Measurements from ENCODE around the gene CNTN4. TPM values are rescaled to one million over a fixed set of nuclear protein-coding genes. Genes with fewer than 3 reads are reported as not detected.

Gene CNTN4
- total and polyA plus RNA-seq, 4 donors, result 15.8 to 228 (median 41.2) TPM

GRCh38 chr3:2130726-2131125, 32.1 kb downstream of the CNTN4 start:
- H3K27me3 ChIP-seq (ENCODE audit: control insufficient read depth in 1 of 2, insufficient read depth in 2 of 2, low read length in 1 of 2), result no peaks in the 10 kb centered on the region
- H3K27ac ChIP-seq (ENCODE audit: low read depth in 1 of 2, low read length in 2 of 2), result no peak overlapping the region
- DNase-seq (no peak), ATAC-seq (ENCODE audit: low FRiP score) (no peak)
- intact Hi-C loops (cut with DNase I), result no loop called here
- peaks cover 0 to 2% of the 10 kb centered on the region in 2 donors for H3K4me1 ChIP-seq (ENCODE audit: control insufficient read depth in 1 of 2, insufficient read depth in 2 of 2, low read length in 2 of 2)
- H3K9me3 ChIP-seq (ENCODE audit: control insufficient read depth, low read length), result no peaks in the 10 kb centered on the region
- no peak overlapping the region for H3K4me3 ChIP-seq (ENCODE audit: low read length in 2 of 2)
- 47 to 51% methylated on average over 2 of the region's 2 CpGs for WGBS, 2 donors
- H3K36me3 ChIP-seq (ENCODE audit: control insufficient read depth in 1 of 2, insufficient read depth in 2 of 2, low read length in 1 of 2), result no peaks in the 10 kb centered on the region

GRCh38 chr3:2133146-2133545, 34.5 kb downstream of the CNTN4 start:
- H3K27ac ChIP-seq (ENCODE audit: low read depth in 1 of 2, low read length in 2 of 2), result no peak overlapping the region
- ATAC-seq (ENCODE audit: low FRiP score) (no peak), DNase-seq (no peak)
- H3K4me1 ChIP-seq (ENCODE audit: control insufficient read depth in 1 of 2, insufficient read depth in 2 of 2, low read length in 2 of 2), result peaks cover 0 to 2% of the 10 kb centered on the region in 2 donors
- H3K36me3 ChIP-seq (ENCODE audit: control insufficient read depth in 1 of 2, insufficient read depth in 2 of 2, low read length in 1 of 2), result no peaks in the 10 kb centered on the region
- no peaks in the 10 kb centered on the region for H3K9me3 ChIP-seq (ENCODE audit: control insufficient read depth, low read length)
- H3K4me3 ChIP-seq (ENCODE audit: low read length in 2 of 2), result no peak overlapping the region
- intact Hi-C loops (cut with DNase I), result no loop called here
- no peaks in the 10 kb centered on the region for H3K27me3 ChIP-seq (ENCODE audit: control insufficient read depth in 1 of 2, insufficient read depth in 2 of 2, low read length in 1 of 2)

- no peak overlapping the region for H3K27ac ChIP-seq (ENCODE audit: low read depth in 1 of 2, low read length in 2 of 2)
- DNase-seq (no peak), ATAC-seq (ENCODE audit: low FRiP score) (no peak)
- H3K9me3 ChIP-seq (ENCODE audit: control insufficient read depth, low read length), result no peaks in the 10 kb centered on the region
- no peaks in the 10 kb centered on the region for H3K36me3 ChIP-seq (ENCODE audit: control insufficient read depth in 1 of 2, insufficient read depth in 2 of 2, low read length in 1 of 2)
- no peaks in the 10 kb centered on the region for H3K27me3 ChIP-seq (ENCODE audit: control insufficient read depth in 1 of 2, insufficient read depth in 2 of 2, low read length in 1 of 2)
- peaks cover 0 to 2% of the 10 kb centered on the region in 2 donors for H3K4me1 ChIP-seq (ENCODE audit: control insufficient read depth in 1 of 2, insufficient read depth in 2 of 2, low read length in 2 of 2)
- intact Hi-C loops (cut with DNase I), result no loop called here
- no peak overlapping the region for H3K4me3 ChIP-seq (ENCODE audit: low read length in 2 of 2)
- 89 to 91% methylated on average over 5 of the region's 5 CpGs for WGBS, 2 donors
Measured at GRCh38 chr3:2137651-2138050, 39.0 kb downstream of the CNTN4 start.

- DNase-seq, result no peak
- H3K9me3 ChIP-seq (ENCODE audit: control insufficient read depth, low read length), result no peaks in the 10 kb centered on the region
- no peak overlapping the region for H3K27ac ChIP-seq (ENCODE audit: low read depth in 1 of 2, low read length in 2 of 2)
- no peak for ATAC-seq (ENCODE audit: low FRiP score)
- intact Hi-C loops (cut with DNase I), result no loop called here
- H3K4me1 ChIP-seq (ENCODE audit: control insufficient read depth in 1 of 2, insufficient read depth in 2 of 2, low read length in 2 of 2), result peaks cover 1 to 2% of the 10 kb centered on the region in 2 donors
- H3K36me3 ChIP-seq (ENCODE audit: control insufficient read depth in 1 of 2, insufficient read depth in 2 of 2, low read length in 1 of 2), result no peaks in the 10 kb centered on the region
- 87 to 93% methylated on average over 1 of the region's 1 CpG for WGBS, 2 donors
- no peaks in the 10 kb centered on the region for H3K27me3 ChIP-seq (ENCODE audit: control insufficient read depth in 1 of 2, insufficient read depth in 2 of 2, low read length in 1 of 2)
- no peak overlapping the region for H3K4me3 ChIP-seq (ENCODE audit: low read length in 2 of 2)
Measured at GRCh38 chr3:2141482-2141881, 42.8 kb downstream of the CNTN4 start.

GRCh38 chr3:2148561-2149340, 50.1 kb downstream of the CNTN4 start:
- Histone ChIP-seq H3K9me3 (ENCODE audit: control insufficient read depth, low read length) (no peaks in the 10 kb centered on the region), H3K4me1 (ENCODE audit: control insufficient read depth in 1 of 2, insufficient read depth in 2 of 2, low read length in 2 of 2) (no peaks in the 10 kb centered on the region), H3K4me3 (ENCODE audit: low read length in 2 of 2) (no peak overlapping the region), H3K27ac (ENCODE audit: low read depth in 1 of 2, low read length in 2 of 2) (no peak overlapping the region), H3K27me3 (ENCODE audit: control insufficient read depth in 1 of 2, insufficient read depth in 2 of 2, low read length in 1 of 2) (no peaks in the 10 kb centered on the region), H3K36me3 (ENCODE audit: control insufficient read depth in 1 of 2, insufficient read depth in 2 of 2, low read length in 1 of 2) (no peaks in the 10 kb centered on the region)
- DNase-seq (no peak), ATAC-seq (ENCODE audit: low FRiP score) (no peak)
- intact Hi-C loops (cut with DNase I), result no loop called here
- WGBS, 2 donors, result 82 to 88% methylated on average over 10 of the region's 10 CpGs

- 96 to 98% methylated on average over 2 of the region's 2 CpGs for WGBS, 2 donors
- ATAC-seq (ENCODE audit: low FRiP score) (no peak), DNase-seq (no peak)
- no peaks in the 10 kb centered on the region for H3K27me3 ChIP-seq (ENCODE audit: control insufficient read depth in 1 of 2, insufficient read depth in 2 of 2, low read length in 1 of 2)
- no peak overlapping the region for H3K27ac ChIP-seq (ENCODE audit: low read depth in 1 of 2, low read length in 2 of 2)
- H3K36me3 ChIP-seq (ENCODE audit: control insufficient read depth in 1 of 2, insufficient read depth in 2 of 2, low read length in 1 of 2), result no peaks in the 10 kb centered on the region
- H3K9me3 ChIP-seq (ENCODE audit: control insufficient read depth, low read length), result no peaks in the 10 kb centered on the region
- no peak overlapping the region for H3K4me3 ChIP-seq (ENCODE audit: low read length in 2 of 2)
- no peaks in the 10 kb centered on the region for H3K4me1 ChIP-seq (ENCODE audit: control insufficient read depth in 1 of 2, insufficient read depth in 2 of 2, low read length in 2 of 2)
- intact Hi-C loops (cut with DNase I), result no loop called here
Measured at GRCh38 chr3:2153053-2153452, 54.4 kb downstream of the CNTN4 start.

- WGBS, 2 donors, result 75 to 76% methylated on average over 5 of the region's 5 CpGs
- H3K36me3 ChIP-seq (ENCODE audit: control insufficient read depth in 1 of 2, insufficient read depth in 2 of 2, low read length in 1 of 2), result no peaks in the 10 kb centered on the region
- H3K27me3 ChIP-seq (ENCODE audit: control insufficient read depth in 1 of 2, insufficient read depth in 2 of 2, low read length in 1 of 2), result no peaks in the 10 kb centered on the region
- peaks cover 0 to 3% of the 10 kb centered on the region in 2 donors for H3K4me1 ChIP-seq (ENCODE audit: control insufficient read depth in 1 of 2, insufficient read depth in 2 of 2, low read length in 2 of 2)
- DNase-seq (no peak), ATAC-seq (ENCODE audit: low FRiP score) (no peak)
- intact Hi-C loops (cut with DNase I), result no loop called here
- H3K4me3 ChIP-seq (ENCODE audit: low read length in 2 of 2), result no peak overlapping the region
- H3K9me3 ChIP-seq (ENCODE audit: control insufficient read depth, low read length), result no peaks in the 10 kb centered on the region
- no peak overlapping the region for H3K27ac ChIP-seq (ENCODE audit: low read depth in 1 of 2, low read length in 2 of 2)
Measured at GRCh38 chr3:2153547-2153946, 54.9 kb downstream of the CNTN4 start.

GRCh38 chr3:2154621-2155020, 56.0 kb downstream of the CNTN4 start:
- Histone ChIP-seq H3K4me3 (ENCODE audit: low read length in 2 of 2) (no peak overlapping the region), H3K4me1 (ENCODE audit: control insufficient read depth in 1 of 2, insufficient read depth in 2 of 2, low read length in 2 of 2) (peaks cover 0 to 5% of the 10 kb centered on the region in 2 donors), H3K36me3 (ENCODE audit: control insufficient read depth in 1 of 2, insufficient read depth in 2 of 2, low read length in 1 of 2) (no peaks in the 10 kb centered on the region), H3K27me3 (ENCODE audit: control insufficient read depth in 1 of 2, insufficient read depth in 2 of 2, low read length in 1 of 2) (no peaks in the 10 kb centered on the region), H3K9me3 (ENCODE audit: control insufficient read depth, low read length) (no peaks in the 10 kb centered on the region), H3K27ac (ENCODE audit: low read depth in 1 of 2, low read length in 2 of 2) (no peak overlapping the region)
- intact Hi-C loops (cut with DNase I), result no loop called here
- no peak for ATAC-seq (ENCODE audit: low FRiP score)
- DNase-seq, result no peak
- WGBS, 2 donors, result 5 to 7% methylated on average over 3 of the region's 3 CpGs

GRCh38 chr3:2156244-2156847, 57.7 kb downstream of the CNTN4 start:
- no peaks in the 10 kb centered on the region for H3K9me3 ChIP-seq (ENCODE audit: control insufficient read depth, low read length)
- no peaks in the 10 kb centered on the region for H3K36me3 ChIP-seq (ENCODE audit: control insufficient read depth in 1 of 2, insufficient read depth in 2 of 2, low read length in 1 of 2)
- peaks cover 0 to 5% of the 10 kb centered on the region in 2 donors for H3K4me1 ChIP-seq (ENCODE audit: control insufficient read depth in 1 of 2, insufficient read depth in 2 of 2, low read length in 2 of 2)
- no peak overlapping the region for H3K27ac ChIP-seq (ENCODE audit: low read depth in 1 of 2, low read length in 2 of 2)
- ATAC-seq (ENCODE audit: low FRiP score) (no peak), DNase-seq (no peak)
- no peak overlapping the region for H3K4me3 ChIP-seq (ENCODE audit: low read length in 2 of 2)
- intact Hi-C loops (cut with DNase I), result no loop called here
- WGBS, 2 donors, result 54 to 61% methylated on average over 19 of the region's 19 CpGs
- no peaks in the 10 kb centered on the region for H3K27me3 ChIP-seq (ENCODE audit: control insufficient read depth in 1 of 2, insufficient read depth in 2 of 2, low read length in 1 of 2)

All from aorta (tissue), 5 donors.